C1 segment of cervical spinal cord (tissue), 14 donors: ENCODE data around the gene NKX2-4.

Source experiments
- DNase-seq, 14 donors: peaks; one replicate each; lab custom pipeline; 2025; lab: John Stamatoyannopoulos, UW

NKX2-4 gene

DNA sequence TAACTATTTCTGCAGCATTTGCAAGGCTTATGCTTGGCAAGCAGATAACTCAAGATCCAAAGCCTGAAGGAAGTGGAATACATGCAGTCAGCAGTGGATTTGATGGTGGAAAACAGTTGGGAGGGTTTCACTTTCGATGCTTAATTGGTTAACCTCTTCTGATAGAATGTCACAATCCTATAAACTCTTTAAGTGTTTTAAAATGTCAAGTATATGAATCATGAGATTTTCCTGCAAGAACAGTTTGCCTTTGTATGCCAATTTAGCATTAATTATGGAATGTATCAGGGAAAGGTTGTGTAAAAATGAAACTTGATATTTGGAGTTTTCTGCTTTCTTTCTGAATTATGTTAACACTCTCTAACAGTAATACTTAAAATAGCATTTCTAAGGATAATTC lies 36.6 kb downstream of the NKX2-4 start:
- DNase-seq = no peak

DNA sequence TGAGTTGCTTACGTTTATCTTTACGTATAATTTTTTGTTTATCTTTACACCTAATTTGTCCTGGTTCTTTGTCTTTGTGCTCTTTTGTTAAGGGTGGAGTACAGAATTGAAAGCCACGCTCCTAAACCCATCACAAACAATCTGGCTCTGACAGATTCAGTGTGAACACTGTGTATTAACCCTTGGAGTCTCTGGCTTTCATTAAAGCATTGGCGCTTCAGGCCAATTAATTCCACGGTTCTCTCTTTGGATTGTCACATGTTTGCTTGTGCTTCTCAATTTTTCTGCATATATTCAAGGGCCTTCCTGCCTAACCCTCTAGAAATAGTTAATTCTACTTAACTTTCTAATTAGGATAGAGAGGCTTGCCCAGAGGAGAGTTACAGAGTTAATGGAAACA lies 38.6 kb downstream of the NKX2-4 start:
- DNase-seq = no peak

DNA sequence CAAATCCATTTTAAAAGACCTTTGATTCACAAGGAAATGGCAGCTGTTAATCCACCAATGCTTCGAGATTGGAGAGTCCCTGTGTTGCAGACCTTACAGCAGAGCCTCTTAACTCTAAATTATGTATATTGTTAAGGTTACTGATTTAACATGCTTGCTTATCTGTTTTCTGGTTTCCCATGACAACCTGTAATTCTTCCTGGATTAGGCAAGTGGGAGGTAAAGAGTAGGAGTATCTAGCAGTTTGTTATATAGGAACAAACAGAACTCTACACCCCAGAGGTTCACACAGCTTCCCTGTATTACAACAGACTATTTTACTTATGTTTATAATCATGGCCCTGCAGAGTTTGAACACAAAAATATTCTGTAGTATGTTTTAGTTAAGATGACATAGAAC lies 39.5 kb downstream of the NKX2-4 start:
- no peak for DNase-seq

DNA sequence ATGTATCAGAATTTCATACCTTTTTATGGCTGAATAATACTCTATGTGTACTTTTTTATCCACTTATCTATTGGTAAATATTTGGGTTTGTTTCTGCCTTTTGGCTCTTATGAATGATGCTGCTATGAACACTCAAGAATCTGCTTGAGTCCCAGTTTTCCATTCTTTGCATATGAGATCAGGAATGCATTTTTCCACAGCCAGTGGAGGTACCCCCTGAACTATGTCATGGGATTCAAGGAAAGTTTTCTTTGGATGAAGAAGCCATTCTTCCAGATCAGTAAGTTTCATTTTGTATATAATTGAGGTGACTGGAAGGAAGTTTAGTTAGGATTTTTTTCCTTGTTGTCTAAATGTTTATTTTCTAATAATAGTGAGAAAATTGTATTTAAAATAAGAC lies 40.9 kb downstream of the NKX2-4 start:
- DNase-seq = no peak

DNA sequence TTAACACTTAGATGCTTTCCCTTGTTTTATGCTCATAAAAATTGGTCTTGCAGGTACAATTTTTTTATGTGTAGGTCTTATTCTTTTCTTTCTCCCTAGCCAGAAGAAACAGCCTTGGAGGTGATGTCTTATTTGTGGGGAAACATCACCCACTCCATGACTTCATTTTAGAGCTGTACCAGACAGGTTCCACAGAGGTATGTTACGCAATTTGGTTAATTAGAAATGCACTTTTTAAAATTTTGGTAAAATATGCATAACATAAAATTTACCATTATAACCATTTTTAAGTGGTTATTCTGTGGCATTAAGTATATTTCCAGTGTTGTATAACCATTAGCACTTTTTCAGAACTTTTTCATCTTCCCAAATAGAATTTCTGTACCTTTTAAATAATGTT lies 41.3 kb downstream of the NKX2-4 start:
- no peak for DNase-seq

DNA sequence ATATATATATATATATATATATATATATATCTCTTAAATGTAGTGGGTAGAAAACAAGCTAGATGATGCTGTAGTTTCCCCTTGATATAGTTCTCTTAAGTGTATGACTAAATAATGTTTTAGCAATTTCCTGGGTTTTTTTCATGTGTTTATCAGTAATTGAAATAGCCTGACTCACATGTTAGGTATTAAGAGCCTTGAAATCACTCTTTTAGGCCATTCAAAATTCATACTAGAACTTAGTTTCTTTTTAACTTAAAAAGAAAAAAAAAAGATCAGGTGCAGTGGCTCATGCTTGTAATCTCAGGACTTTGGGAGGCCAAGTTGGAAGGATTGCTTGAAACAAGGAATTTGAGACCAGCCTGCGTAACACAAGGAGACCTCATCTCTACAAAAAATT lies 44.1 kb downstream of the NKX2-4 start:
- no peak for DNase-seq

DNA sequence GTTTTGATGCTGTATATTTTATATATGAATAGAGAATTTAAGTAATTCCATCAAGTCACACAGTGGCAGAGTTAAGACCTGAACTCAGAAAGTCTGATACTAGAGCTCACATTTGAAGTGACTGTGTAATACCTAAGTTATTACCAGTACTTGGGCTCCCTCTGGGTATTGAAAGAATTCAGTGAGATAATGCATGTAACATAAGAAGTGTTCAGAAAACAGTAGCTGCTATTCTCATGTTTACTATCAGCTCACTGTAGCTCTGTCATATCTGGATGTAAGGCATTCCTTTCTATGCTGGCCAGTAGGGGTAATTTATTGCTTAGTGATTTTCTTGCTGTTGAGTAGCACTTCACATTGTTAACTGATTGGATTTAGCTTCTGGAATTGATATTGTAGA lies 44.6 kb downstream of the NKX2-4 start:
- DNase-seq = no peak
